HG02759 (cell line): Measurements from ENCODE around the gene NTSR2.

Experiments used
- ATAC-seq: cut with Tn5 transposase; IDR thresholded peaks from one replicate; pipeline ENCODE4 v1.9.1; 2021; ENCODE audit warnings: mild to moderate bottlenecking, moderate library complexity; ENCODE audit not compliant: unreplicated experiment

NTSR2 gene

GRCh38 chr2:11669454-11670291, at the start of gene NTSR2:
TSS of gene NTSR2 (minus strand) at chr2:11670195. CDS start at chr2:11670129, 66 bp downstream.
- no peak for ATAC-seq

DNA sequence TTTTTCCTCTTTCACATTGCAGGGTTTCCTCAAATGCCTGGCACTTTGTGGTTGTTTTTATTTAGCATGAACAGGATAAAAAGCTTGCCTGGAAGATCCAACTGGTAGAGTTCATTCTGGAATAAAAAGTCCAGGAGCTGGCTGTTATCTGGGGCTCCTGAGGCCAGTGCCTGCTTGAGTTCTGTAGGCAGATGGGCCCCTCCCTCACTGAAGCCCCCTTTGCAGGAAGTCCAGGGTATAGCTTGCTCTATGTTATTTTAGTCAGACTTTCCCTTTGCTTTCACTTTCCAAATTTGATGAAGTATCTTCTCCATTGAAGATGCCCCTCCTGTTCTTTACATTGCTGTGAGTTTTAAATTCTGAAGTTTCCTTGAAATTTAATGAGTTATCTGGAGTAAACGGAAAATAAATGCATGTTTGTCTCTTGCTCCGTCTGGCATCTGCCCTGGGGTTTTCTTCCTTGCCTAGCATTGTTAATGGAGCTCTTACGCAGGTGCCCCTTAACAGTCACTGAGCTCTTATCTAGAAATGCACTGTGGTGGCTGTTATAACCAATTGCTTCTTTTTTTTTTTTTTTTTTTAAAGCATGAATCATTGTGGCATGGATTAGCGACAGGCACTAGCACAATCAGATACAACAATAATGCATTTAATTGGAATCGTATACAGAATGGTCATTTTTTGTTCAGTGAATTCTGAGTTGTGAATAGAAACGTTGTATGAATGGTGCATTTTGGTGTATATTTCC, 49.4 kb upstream of the NTSR2 start:
- ATAC-seq = no peak

DNA sequence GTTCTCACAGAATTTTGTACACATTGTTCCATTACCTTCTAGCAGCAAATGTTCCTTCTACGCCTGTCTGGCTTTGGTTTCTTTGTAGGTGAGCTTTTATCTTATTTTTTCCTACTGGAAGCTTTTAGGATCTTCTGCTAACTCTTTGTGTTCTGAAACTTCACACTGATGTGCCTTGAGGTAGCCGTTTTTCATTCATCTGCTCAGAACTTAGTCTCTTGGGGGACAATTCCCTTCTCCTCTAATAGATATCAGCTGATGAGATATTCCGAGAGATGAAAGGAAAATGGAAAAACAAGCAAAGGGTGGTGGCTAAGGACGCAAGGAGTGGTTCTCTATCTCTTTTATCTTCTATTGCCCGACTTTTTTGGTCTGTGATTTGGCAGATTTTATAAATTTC, 48.6 kb upstream of the NTSR2 start:
- no peak for ATAC-seq

DNA sequence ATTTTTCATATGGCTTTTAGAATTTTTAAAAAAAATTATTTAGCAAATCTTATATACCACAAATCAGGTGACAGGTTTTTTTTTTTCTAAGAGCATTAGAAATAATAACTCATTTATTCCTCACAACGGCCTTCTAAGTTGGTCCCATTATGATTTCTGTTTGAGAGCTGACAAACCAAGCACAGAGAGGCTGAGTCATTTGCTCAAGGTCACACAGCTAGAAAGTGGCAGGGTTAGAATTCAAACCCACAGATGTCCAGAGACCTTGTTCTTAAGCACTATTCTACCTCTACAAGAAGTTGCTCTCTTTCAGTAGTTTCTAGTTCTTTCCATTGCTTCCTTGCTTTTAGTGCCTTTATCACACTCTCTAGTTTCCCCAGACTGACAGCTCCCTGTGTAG, 47.6 kb upstream of the NTSR2 start:
- ATAC-seq = no peak

- ATAC-seq = no peak
These were observed 46.8 kb upstream of the NTSR2 start for GRCh38 chr2:11716689-11717321.

DNA sequence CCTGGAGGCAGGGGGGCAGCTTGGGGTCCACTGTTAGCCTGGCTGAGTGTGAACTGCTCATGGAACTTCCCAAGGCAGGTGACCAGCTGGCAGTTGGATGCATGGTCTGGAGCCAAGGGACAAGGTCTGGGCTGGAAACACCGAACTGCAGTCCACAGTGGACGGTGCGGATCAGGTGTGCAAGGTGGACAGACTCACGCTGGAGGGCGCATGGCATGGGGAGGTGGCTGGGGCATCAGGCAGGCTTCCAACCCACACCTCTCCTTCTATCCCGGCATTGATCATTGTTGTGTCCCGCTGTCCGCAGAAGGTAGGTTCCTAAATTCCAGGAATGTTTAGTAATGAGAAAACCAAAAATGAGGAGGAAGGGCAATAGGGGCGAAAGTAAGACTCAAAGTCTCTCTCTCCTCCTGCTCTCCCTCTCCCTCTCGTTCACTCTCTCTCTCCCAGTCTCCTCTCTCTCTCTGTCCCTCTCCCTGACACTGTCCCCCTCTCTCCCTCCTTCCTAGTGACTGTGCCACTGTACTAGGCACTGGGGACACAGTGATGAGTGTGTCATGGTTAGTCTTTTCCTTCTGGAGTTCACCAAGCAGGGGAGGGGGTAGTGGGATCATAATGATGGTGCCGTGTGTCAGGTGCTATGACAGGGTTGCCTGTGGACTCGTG, 46.1 kb upstream of the NTSR2 start:
- no peak for ATAC-seq

- ATAC-seq = no peak
These were observed 43.8 kb upstream of the NTSR2 start for GRCh38 chr2:11713815-11714214.

GRCh38 chr2:11712866-11713265, 42.9 kb upstream of the NTSR2 start:
- no peak for ATAC-seq

- ATAC-seq = no peak
These were observed 41.8 kb upstream of the NTSR2 start for GRCh38 chr2:11711751-11712150.

GRCh38 chr2:11711354-11711716, 41.3 kb upstream of the NTSR2 start:
- no peak for ATAC-seq

- ATAC-seq = no peak
These were observed 40.8 kb upstream of the NTSR2 start for GRCh38 chr2:11710632-11711353.

DNA sequence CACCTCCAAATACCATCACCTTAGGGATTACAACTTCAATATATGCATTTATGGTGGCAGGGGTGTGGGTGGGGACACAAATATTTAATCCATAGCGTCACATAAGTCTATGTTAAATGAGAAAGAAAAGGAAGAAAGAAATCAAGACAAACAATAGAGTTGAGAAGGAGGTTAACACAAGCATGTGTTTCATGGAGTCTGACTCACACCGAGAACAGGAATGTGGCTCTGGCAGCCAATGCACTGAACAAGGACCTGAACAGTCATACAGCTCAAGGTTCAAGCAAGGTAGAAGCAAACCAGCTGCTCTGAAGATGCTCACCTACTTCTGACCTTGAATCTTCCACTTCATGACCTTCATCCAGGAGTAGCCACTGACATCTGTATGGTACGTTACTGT, 40.2 kb upstream of the NTSR2 start:
- ATAC-seq = no peak

DNA sequence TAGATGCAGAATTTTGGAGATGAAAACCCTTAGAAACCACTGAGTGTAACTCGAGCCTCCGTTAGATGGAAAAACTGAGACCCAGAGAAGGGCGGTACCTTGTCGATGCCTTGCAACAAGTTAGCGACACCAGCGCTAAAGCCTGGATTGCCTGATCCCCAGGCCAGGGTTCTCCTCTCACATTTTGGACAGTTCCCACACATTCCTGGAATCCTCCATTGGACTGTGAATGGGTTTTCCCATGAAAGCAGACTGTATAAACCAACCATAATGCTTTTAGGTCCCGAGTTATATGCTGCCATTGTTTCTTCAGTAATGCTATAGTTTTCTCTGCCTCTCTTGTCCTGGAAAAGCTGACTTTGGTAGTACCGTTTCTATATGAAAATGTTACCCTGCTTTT, 39.3 kb upstream of the NTSR2 start:
- ATAC-seq = no peak

GRCh38 chr2:11708106-11708505, 38.1 kb upstream of the NTSR2 start:
- no peak for ATAC-seq

DNA sequence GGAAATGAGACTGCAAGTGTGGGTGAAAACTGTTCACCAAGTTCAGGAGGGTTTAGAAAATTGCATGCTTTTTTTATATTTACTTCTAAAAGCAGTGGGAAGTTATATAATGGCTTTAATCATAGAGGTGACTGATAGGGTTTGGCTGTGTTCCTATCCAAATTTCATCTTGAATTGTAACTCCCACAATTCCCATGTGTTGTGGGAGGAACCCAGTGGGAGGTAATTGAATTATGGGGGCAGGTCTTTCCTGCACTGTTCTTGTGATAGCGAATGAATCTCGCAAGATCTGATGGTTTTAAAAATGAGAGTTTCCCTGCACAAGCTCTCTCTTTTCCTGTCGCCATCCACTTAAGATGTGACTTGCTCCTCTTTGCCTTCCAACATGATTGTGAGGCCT, 35.7 kb upstream of the NTSR2 start:
- no peak for ATAC-seq

GRCh38 chr2:11705063-11705462, 35.1 kb upstream of the NTSR2 start:
- ATAC-seq = no peak

- ATAC-seq = no peak
These were observed 33.7 kb upstream of the NTSR2 start for GRCh38 chr2:11703700-11704099.

DNA sequence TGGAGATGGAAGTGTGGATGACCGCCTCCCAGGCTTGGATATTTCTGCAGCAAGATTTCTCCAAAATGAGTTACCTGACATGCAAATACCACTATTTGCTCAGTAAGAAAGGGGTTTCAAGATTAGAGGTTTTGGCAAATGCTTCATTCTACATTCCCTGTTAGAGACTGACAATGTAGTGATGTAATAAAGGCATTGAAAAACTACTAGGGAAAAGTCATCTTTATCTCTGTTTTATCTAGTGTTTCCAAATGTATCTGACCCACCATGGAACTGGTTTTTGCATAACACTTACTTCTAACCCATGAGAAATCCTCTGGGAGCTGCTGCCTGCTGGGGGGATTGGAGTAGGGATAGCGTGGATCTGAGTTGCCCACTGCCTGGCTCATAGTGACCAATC, 33.0 kb upstream of the NTSR2 start:
- no peak for ATAC-seq

- no peak for ATAC-seq
These were observed 31.8 kb upstream of the NTSR2 start for GRCh38 chr2:11701751-11702301.

DNA sequence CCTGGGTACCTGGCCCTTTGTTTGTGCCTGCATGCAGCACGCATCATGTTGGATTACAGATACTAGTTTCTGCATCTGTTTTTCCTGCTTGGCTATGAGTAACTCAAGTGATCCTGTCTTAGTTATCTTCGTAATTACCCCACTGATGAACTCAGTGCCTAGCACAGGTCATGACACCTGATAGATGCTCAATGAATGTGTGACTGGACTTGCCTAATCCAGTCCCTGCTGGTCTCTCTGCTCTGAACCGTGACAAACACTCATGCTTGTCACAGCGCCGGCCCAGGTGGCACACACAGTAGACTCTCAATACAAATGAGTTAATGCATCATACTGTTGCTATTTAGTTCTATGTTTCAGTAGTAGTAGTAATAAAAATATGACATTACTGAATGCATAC, 31.2 kb upstream of the NTSR2 start:
- ATAC-seq = no peak
